Erythroblast (primary cell): ENCODE data around the gene C4orf51.

Source experiments
- GATA1 ChIP-seq: IDR thresholded peaks from 2 replicates; pipeline ENCODE4 v1.6.1; 2011; ENCODE audit warnings: low read depth, mild to moderate bottlenecking, control low read depth, low read length, moderate library complexity
- POLR2A ChIP-seq: IDR thresholded peaks from 2 replicates; pipeline ENCODE4 v1.6.1; 2011; ENCODE audit warnings: mild to moderate bottlenecking, low read length

- TF ChIP-seq POLR2A (no peak), GATA1 (no peak)
These were observed 56.4 kb downstream of the C4orf51 start for GRCh38 chr4:145736241-145736831.
